AML-193 (cell line): ENCODE measurements around the gene PPFIBP1.
"Not testable (repeated sequence)": the region's sequence is repeated elsewhere in the genome, so short reads cannot be mapped to it uniquely, and the experiment has no call there.

ENCODE experiments used
- DNase-seq, 2 experiments: peaks; one replicate each; lab custom pipeline; 2025; lab: John Stamatoyannopoulos, UW

Gene PPFIBP1

DNA sequence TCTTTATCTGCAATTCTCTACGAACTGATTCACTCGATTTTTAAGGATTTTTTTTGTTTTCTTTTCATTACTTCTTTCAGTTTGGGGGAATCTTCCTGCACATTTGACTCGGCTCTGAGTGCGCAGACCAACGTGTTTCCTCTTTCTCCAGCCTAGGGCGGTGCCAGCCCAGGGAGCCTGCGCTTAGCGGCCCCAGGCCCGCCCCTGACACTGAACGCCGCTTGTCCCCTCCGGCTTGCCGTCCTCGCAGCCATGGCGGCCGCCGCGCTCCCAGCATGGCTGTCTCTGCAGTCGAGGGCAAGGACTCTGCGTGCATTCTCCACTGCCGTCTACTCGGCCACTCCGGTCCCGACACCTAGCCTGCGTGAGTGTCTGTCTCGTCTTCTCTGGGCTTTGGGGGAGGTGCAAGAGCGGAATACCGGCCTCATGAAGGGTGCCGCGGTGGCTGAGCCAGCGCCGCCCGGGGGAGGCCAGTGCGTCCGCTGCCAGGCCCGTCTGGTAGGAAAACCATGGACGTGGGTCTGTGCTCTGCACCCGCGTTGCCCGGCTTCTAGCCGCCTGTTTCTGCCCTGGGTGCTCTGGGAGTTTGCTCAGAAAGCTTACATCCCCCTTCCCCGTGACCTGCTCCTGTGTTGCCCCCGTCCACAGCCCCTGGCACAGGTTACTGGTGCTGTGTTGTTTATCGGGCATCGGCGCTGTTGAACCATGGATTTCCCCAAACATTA is 186.7 kb downstream of the PPFIBP1 start, which contains the start of gene MRPS35:
MRPS35 (plus strand) TSS at position 241 of the 725 bp plus-strand sequence; CDS start at position 253, 12 bp downstream.
- DNase-seq: peak; percentile 81 to 85

- peak in 1 of 2 experiments; percentile 13 for DNase-seq
These were observed 187.3 kb downstream of the PPFIBP1 start for GRCh38 chr12:27711317-27711682.

DNA sequence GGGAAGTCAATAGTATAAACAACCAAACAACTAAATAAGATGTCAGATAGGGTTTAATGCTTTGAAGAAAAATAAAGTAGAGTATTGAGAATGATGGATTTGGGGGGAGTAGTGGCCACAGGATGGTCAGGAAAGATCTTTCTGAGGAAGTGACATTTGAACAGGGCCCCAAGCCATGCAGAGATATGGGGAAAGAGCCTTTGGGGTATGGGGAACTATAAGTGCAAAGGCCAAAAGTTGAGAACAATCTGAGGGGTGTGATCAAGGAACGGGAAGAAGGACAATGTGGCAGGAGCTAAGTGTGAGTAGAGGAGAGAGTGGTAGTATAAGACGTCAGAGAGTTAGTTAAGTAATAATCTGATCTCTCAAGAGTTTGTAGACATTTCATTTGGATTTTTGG is 188.0 kb downstream of the PPFIBP1 start:
- no peak for DNase-seq

- no peak for DNase-seq
These were observed 199.2 kb downstream of the PPFIBP1 start for GRCh38 chr12:27723212-27723611.

DNA sequence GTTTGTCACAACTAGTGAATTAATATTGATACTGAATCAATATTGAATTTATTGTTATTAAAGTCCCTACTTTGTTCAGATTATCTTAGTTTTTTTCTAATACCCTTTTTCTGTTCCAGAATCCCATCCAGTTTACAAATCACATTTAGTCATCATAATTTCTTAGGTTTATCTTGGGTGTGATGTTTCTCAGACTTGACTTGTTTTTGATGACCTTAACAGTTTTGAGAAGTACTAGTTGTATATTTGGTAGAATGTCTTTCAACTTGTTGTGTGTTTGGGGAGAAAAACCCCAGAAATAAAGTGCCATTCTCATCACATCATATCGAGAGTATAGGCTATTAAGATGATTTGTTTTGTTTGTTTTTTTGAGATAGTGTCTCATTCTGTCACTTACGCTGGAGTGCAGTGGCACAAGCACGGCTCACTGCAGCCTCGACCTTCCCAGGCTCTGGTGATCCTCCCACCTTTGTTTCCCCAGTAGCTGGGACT is 206.1 kb downstream of the PPFIBP1 start:
- no peak for DNase-seq

DNA sequence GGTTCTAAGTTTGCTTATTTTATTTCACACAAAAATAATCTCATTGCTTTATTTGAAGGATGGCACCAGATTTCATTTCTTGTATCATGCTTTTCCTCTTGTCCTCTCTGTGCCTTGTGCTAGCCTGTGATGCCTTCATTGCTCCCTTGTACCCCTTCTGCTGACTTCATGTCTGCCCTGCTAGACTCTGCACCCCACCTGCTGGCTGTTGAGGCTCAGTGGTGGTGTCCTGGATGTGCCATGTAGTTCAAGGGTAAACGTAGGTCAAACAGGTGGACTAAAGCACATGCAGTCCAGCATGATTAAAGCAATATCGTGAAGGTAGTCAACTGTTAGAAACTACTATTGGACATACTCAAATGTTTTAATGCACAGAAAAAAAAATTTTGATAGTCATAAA is 208.3 kb downstream of the PPFIBP1 start:
- DNase-seq: peak in 1 of 2 experiments; percentile 19

DNA sequence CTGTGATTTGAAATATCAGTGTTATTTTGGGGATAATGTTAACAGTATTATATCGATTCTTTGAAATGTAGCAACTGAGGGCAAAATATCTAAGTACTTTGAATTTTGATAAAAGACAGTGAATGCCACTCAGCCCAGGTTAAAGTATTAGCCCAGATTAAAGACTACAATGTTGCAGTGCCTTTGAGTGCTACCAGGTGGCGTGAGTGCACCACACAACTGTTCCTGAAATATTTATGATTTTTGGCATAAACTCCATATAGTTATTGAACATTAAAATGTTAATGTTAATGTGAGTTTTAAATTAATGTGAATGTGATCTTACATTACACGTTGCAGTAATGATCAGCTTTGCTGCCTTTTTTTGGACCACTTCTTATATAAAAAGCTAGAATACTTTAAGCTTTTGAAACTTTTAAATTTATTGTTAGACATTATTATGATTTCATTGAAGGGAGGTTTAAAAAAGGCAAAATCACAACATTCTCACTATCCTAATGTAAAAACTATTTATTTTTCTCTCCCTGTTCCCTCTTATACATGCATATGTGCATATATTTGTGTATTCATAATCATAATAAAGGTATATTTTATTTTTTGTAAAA is 209.1 kb downstream of the PPFIBP1 start:
- DNase-seq: peak; percentile 30 to 62

DNA sequence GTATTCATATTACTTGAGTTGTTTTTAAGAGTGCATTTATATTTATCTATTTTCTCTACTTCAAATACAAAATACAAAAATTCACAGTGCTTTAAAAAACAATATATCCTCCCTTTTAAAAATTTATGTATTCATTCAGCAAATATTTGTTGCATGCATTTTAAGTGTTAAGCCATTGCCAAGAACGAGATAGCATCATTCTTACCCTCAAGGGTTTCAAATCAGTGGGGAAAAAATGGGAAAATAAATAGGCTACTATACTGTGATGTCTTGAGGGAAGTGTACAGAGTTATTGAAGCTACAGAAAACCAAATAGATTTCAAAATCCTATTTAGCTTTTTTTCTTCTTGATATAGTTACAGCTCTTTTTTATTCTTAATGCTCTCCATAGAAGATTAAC is 209.8 kb downstream of the PPFIBP1 start:
- DNase-seq: no peak

DNA sequence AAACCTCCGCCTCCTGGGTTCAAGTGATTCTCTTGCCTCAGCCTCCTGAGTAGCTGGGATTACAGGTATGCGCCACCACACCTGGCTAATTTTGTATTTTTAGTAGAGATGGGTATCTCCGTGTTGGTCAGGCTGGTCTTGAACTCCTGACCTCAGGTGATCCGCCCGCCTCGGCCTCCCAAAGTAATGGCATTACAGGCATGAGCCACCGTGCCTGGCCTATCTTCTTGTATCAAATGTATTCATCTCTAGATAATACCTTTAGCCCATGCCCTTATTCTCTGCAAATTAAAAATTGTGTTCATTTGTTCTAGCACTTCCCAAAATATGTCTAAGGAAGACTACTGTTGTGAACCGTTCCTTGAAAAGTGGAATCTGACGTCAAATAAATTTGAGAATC is 210.3 kb downstream of the PPFIBP1 start:
- DNase-seq: not testable (repeated sequence)

- DNase-seq: no peak
These were observed 219.6 kb downstream of the PPFIBP1 start for GRCh38 chr12:27743601-27744000.
